GM21717 (cell line): ENCODE data around the gene AHI1.

Experiments used
- ATAC-seq: cut with Tn5 transposase; IDR thresholded peaks from one replicate; pipeline ENCODE4 v1.9.1; 2021; ENCODE audit warnings: mild to moderate bottlenecking, moderate library complexity; ENCODE audit not compliant: unreplicated experiment

AHI1 gene

DNA sequence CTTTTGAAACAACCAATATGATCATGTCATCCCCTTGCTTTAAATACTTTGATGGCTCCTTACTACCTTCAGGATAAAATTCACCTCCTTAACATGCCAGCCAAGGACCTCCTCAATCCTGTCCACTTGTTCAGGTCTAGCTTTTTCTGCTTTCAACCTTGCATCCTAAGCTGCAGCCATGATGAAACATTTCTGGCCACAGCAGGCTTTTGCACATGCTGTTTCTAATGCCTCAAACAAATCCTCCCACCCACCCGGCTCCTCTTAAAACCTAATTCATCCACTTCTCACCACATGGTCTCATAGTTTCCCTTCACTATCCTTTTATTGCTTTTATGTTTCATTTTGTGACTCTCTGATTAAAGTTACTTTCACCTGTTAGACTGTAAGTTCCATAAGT, 191.9 kb downstream of the AHI1 start:
- ATAC-seq = no peak

DNA sequence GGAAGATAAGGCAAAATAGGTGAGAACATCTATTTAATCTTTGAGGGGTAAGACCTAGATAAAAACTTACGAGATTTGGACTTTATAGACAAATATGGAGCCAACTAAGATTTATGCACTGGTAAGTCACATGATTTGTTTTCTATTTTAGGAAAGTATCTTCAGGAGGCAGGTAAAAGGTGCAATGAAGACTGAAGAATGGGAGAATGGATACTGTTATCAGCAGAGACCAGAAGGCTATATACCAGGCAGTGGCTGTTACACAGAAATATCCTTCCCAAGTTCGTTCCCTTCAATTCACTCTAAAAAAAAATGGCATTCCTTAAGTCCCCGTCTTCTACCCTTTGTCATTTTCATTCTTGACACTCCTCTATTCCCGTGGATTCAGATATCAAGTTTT, 192.7 kb downstream of the AHI1 start:
- ATAC-seq = no peak

DNA sequence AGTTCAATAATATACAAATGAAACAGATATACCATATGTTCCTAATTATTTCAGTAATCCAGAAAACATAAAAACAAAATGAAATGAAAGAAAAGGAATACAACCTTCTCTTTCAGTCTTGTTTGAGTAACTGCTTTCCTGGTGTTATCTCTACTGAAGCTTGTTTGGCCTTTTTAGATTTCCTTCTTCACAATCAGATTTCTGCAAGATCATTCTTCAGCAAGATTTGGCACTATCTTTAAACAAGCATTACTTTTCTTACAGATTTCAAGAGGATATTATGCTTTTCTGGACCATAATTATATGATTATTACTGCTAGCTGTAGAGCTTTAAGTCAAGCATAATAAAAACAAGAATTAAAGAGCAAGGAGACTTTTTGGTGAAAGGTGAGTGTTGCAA, 196.2 kb downstream of the AHI1 start:
- ATAC-seq = no peak

DNA sequence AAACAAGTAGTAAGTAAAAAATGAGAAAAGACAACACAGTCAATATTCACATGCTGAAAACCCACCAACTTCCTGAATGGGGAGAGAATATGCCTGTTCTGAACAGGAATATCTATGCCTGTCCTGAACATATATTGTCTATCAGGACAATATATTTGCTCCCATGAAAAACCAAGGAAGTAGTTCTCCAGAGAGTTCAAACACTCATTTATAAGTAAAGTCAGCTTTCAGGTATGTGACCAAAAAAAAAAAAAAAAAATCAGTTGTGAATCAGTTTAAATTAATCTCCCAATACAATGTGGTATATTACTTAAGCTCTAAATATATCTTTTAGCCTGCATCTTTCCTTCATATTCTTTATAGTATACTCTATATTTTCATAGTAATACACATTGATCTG, 197.0 kb downstream of the AHI1 start:
- ATAC-seq = no peak

DNA sequence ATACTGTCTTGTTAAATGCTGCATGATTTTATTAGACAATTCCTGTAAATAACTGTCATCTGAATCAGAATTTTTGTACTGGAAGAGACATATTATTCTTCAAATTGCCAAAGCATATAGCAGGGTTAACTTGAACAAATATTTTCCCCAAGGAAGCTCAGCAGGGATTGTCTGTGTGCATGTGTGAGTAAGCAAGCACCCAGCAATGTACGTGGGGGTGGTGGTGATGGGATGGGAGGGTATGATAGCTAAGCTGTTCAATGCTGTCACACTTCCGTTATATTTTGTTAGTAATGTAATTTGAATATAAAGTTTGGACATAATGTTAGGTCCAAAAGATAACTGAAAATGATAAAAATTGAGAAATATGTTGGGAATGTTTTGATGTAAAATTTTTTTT, 198.3 kb downstream of the AHI1 start:
- no peak for ATAC-seq

DNA sequence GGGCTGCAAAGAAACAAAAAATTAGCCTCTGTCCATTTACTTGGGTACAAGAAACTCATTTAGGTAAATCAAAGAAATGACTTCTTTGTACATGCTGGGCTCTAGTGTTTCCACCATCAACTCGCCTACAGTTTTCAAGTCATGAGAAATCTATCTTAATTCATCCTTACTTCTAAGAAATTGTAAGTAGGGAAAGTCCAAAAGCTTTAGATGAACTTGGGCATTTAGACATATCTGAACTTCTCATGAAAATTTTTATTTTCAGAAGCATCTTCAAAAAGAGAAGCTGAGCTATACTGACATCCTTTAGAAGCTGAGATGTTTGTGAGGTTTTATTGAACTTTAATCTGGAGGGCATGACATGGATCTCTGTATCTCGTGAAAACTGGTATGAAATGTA, 199.1 kb downstream of the AHI1 start:
- ATAC-seq = no peak

DNA sequence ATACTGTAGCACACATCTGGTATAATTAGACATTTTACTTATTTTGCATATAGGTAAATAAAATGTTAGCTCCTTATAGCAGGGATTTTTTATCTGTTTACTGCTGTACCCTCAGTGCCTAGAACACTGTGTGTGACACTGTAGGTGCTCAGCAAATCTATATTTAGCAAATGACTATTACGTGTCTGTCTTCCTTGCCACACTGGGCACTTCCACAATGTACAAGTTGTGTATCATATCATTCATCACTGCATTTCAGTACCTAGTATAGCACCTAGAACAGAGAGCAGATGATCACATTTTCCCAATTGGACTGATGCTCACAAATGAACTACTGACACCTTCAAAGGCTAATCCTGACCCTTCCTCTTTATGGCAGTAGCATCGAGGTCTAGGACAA, 200.8 kb downstream of the AHI1 start:
- no peak for ATAC-seq

DNA sequence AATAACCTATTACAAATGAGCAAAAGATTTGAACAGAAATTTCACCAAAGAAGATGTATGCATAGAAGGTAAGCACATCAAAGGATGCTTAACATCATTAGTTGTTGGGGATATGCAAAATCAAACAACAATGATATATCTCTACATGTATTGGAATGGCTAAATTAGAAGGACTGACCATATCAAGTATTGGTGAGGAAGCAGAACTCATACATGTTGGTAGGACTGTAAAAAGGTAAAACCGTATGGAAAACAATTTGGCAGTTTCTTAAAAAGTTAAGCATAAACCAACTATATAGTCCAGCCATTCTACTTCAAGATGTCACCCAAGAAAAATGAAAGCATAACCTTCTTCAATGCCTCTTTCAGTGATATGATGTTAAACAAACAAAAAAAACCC, 202.5 kb downstream of the AHI1 start:
- ATAC-seq = no peak

DNA sequence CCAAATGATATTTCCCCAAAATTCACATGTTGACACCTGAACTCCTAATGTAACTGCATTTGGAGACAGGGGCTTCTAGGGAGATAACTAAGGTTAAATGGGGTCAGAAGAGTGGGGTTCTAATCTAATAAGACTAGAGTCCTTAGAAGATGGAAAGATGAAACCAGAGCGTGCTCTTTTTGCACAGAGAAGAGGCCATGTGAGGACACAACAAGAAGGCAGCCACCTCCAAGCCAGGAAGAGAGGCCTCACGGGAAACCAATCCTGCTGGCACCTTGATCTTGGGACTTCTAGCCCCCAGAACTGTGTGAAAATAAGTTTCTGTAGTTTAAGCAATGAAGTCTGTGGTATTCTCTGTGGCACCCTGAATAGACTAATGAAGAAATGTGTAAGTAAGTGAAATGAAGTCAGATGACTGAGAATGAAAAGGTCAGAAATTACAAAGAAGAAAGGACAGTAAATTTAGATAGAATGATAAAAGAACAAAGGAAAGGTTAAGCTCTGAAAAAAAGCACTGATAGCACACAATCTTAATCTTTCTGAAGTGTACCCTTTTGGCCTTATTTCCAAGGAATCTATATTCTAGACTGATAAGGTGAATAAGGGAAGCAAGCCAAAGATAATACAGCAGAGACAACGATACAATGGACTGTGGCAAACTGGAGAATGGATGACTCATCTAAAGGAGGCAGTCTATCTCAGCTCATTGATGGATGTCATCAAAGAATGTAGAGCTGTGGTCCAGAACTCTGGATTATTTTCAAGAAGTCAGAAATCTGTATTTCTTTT, 206.1 kb downstream of the AHI1 start:
- no peak for ATAC-seq

DNA sequence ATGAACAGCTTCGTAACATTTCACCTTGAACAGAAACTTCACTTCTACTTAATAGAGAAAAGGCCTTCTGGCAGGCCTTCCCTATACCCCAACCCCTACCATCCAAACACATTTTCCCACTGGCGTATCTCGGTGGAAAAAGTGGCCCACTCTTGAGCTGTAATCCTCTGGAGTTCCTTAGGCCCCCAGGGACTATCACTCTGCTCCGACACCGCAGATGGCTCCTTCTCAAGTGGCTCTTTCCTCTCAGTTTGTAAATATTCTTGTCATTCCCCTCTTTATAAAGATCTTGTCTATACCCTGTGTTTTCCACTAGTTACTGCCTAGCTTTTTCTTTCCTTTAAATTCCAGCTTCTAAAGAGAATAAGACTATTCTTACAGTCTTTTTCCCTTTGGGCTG, 207.7 kb downstream of the AHI1 start:
- ATAC-seq = no peak

DNA sequence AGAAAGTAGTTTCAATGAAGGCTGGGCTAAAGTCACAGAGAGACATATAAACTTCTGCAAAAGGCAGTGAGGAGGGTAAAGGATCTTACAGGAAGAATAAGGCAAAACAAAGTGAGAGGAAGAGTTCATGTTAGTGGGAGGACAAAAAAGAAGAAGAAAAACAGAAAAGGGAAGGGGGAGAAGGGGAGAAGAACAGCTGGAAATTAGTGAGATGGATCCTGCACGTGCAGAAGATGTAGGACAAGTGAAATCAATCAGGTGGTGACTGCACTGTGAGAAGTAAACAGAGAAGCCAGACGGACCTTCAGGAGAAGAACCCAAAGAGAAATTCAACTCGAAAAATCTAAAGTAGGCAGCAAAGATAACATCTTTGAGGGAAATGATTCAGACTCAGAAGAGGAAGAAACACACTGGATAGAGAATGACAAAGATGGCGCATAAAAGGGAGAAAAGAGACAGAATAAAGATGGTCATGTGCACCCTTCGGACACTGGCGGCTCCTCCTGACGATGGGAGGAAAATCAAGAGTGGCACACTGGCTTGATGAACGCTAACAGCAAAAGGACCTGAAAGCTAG, 210.5 kb downstream of the AHI1 start:
- no peak for ATAC-seq

DNA sequence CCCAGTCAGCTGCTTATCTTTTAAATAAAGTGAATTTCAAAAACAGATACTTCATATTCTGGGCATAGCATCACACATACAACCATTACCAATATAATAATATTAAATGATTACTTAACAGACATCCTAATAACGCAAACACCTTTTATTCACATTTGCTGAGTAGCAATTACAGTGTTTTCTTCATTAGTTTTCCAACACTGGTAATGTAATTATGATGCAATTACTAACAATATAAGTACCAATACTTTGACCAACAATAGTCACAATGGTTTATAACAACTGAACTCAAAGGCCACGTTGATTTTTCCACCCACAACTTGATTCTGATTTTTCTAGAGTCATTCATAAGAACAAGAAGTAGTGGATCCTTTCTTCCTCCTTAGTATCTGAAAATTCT, 212.4 kb downstream of the AHI1 start:
- no peak for ATAC-seq

DNA sequence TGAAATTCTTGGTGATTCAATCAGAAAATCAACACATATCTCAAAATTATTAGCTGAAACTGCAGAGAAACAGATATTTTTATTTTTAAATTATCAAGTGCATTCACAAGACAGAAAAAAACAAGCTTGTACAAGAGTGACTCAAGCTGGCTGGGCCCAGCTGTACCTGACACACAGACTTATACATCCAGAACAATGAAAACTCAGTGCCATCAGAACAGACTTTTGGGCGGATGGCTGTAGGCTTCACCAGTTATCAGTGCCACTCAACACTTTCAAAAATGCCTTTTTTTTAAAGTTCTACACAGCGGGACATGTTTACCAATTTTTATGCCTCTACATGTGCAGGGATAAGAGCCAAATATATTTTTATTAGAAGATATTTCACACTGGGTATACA, 213.6 kb downstream of the AHI1 start:
- ATAC-seq = no peak

DNA sequence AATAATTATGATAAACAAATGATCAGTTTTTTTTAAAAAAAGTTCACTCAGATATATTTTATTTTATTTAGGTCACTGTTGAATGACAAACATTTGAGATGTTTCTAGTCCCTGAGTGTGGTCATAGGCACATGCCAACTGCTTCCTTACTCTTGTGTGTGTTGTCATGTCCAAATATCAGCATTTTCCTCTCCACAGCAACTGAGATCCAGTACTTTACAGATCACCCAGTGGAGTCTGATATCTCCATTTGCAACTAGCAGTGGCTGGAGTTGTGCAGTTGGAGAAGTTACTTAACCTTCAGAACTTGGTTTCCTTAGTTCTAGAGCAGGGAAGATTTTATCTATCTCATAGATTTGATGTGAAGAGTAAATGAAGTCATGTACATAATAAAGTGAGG, 215.1 kb downstream of the AHI1 start:
- ATAC-seq = no peak

DNA sequence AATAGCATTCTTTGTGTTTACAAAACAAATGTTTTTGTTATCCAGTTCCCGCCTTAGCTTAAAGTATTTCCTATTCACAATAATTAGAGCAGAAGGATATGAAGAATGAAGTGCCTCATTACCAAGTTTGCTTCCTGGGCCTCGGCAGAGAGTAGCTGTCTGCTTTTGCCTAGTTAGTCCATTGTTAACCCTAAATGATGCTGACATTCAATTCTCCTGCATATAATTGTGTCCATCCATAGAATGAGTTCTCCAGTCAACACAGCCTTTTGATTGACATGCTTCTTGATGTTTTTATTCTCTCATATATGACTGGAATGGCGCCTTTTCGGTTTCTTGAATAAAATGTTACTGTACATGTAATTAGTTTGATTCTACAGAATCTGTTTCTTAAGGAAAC, 215.6 kb downstream of the AHI1 start:
- ATAC-seq = no peak

DNA sequence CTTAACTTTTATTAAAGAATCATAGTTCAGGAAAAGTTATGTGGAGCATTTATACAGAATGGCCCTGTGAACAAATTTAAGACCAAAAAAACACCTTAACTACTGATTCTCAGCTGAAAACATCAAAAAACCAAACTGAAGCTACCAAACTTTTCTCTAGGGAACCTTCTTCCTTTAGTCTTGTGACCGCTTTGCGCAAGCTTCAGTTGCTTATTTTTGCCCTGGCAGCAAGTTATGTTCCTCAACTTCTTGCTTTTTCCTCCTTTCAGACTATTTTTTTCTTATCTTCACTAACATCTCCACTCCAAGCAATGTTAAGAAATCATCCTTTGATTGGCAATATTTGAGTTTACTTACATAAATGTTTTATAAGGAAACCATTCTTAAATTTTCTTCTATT, 216.3 kb downstream of the AHI1 start:
- no peak for ATAC-seq

DNA sequence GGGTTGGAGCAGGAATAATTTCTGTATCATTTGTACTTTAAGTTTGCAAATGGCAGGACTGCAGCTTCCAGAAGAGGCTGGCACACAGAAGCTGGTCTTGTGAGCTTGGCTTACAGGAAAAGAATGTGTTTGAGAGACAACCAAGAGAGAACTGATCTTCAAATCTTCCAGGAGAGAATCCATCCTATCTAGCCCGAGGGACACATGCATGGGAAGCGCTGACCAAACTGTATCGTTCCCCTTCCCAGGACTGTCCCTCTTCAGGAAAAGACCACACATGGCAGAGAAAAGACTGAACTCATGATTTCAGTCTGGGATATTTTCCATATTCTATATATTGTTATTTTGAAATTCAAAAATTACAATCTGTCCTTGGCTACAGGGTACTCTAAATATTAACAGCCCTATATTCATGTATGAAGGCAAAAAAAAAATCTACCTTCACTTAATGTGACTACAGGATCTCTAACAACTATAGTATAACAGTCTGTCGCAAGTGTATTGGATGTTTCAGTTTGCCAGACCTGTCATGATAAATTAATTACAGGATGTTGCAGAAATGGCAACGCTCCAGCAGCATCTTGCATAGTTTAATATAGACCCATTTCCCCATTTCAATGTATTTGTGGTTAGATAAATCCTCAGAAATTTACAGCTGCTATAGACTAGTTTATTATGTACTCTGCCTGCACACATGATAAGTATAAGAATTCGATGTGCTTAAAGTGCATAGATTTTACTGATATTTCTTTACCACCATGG, 217.0 kb downstream of the AHI1 start:
- no peak for ATAC-seq

DNA sequence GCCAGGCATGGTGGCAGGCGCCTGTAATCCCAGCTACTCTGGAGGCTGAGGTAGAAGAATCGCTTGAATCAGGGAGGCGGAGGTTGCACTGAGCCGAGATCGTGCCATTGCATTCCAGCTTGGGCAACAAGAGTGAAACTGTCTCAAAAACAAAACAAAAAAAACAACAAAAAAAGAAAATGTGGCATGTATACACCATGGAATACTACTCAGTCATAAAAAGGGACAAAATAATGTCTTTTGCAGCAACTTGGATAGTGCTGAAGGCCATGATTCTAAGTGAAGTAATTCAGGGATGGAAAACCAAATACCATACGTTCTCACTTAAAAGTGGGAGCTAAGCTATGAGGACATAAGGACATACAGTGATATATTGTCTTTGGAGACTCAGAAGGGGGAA, 220.1 kb downstream of the AHI1 start:
- ATAC-seq = no peak

DNA sequence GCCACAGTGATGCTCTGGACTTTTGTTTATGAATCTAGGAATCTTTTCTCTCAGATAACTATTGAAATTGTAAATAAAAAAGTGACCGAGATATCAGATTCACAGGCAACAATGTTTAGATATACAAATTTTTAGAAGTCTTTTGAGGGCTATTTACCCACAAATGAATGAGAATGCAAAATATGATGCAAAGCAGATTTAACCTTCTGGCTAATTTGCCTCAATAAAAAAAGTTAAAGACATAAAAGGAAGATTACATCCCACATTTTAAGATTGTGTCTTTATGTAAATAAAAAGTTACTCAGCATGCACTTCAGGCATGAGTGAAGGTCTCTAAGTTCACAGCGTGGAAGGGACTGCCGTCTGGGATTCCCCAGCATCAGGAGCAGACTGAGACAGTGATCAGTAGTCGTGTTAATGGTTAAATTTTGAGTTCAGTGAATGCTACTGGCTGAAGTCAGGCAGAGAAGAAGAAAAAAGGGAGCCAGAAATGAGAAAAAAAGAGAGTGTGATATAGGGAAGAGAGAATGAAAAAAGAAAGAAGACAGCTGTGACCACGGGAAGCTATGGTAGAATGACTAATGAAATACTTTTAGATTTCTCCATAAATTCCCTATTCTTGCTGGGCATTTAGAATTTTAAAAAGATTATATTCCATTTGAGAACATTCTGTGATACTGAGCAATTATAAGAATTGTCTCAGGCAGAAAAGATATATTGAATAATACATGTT, 222.8 kb downstream of the AHI1 start:
- no peak for ATAC-seq

DNA sequence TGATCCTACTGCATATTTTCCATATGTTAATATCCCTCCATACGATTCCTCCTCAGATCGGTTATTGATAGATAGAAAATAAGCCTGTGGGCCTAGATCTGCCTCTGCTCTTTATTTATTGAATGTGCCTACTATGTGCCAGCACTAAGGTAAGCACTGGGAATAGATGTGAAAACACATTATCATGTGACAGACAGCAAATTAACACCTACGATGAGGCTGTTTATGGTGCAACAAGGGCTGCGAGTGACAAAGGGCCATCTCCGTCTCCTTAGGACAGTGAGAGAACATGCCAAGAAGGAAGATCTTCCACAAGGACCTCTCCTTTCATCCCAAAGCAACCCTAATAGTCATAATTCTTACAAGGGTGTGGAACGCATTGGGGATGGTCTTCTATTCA, 225.9 kb downstream of the AHI1 start:
- ATAC-seq = no peak

DNA sequence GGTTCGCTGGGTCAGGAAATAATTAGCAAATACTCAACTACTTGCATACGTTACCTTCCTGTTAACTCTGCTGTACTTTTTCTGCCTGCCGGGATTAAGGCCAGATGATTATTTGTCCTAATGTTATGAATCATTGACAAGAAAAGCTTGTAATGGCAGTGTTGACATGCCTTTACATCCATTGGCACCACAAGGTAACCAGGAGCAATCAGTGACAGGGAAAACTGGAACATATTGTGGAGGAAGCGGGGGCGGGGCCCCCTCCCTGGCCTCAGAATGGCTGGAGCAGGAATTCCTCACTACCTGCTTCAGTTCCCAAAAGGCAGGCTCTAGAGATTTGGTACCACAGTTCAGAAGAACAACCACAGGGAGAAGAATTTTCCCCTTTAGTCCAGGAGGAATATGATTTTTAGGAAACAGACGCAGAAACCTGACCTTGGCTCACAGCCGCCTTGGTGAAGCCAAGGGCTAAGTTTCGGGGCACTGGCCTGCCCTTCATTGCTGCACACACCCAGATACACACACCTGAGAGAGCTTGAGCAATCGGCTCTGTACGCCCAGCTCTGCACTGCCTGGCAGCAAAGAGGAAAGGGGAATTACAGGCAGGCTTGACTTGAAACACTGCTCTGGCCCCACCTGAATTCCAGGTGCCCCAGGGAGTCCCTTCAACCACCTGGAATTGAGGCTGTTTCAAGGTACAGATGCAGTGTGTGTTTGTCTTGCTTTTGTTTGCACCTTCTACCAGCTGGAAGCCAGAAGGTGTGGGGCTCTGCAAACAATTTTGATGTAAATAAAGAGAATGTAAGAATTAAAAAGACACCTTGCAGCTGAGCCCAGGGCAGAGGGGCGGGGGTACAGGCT, 226.6 kb downstream of the AHI1 start:
- ATAC-seq = no peak
